ENCODE data around the gene GALNT15. TPM values are rescaled to one million over a fixed set of nuclear protein-coding genes. Genes with fewer than 3 reads are reported as not detected.

The GALNT15 gene
- total RNA-seq, 1 donor from 2014 or later, result not detected

- Histone ChIP-seq H3K4me2 (no peak overlapping the region), H3K27me3 (no peaks in the 10 kb centered on the region), H3K9me3 (ENCODE audit: low read depth) (no peaks in the 10 kb centered on the region), H3K9ac (no peak overlapping the region), H2AFZ (replicated peaks) (no peak overlapping the region), H3K4me3 (no peak overlapping the region), H3K79me2 (ENCODE audit: low read depth) (no peaks in the 10 kb centered on the region), H4K20me1 (ENCODE audit: low read depth) (no peaks in the 10 kb centered on the region), H3K4me1 (no peaks in the 10 kb centered on the region), H3K27ac (no peak overlapping the region), H3F3A (ENCODE audit: low read depth) (no peaks in the 10 kb centered on the region), H3K36me3 (no peaks in the 10 kb centered on the region)
- TF ChIP-seq EZH2phosphoT487 (IDR thresholded peaks at IDR 0.05), result no peak
- TF ChIP-seq EZH2 (IDR thresholded peaks at IDR 0.05), result no peak
- no peak for TF ChIP-seq CTCF (IDR thresholded peaks at IDR 0.05)
- Mint-ChIP-seq H3K9me3 (peaks cover 15% of the 10 kb centered on the region), H3K27me3 (ENCODE audit: insufficient read depth, low read depth) (peaks cover 10% of the 10 kb centered on the region), H3K27ac (no peak overlapping the region), H3K36me3 (no peaks in the 10 kb centered on the region), H3K4me1 (peaks cover 4% of the 10 kb centered on the region), H3K4me3 (no peak overlapping the region)
- DNase-seq (ENCODE audit: low spot score), result no peak
Measured at GRCh38 chr3:16142350-16143025, 32.0 kb upstream of the GALNT15 start.

- no peak overlapping the region for H3K9ac ChIP-seq
- Mint-ChIP-seq H3K4me3 (no peak overlapping the region), H3K36me3 (no peaks in the 10 kb centered on the region), H3K27ac (no peak overlapping the region), H3K9me3 (peaks cover 10% of the 10 kb centered on the region), H3K4me1 (peaks cover 6% of the 10 kb centered on the region), H3K27me3 (ENCODE audit: insufficient read depth, low read depth) (peaks cover 8% of the 10 kb centered on the region)
- TF ChIP-seq EZH2phosphoT487 (IDR thresholded peaks at IDR 0.05) (no peak), CTCF (IDR thresholded peaks at IDR 0.05) (no peak), EZH2 (IDR thresholded peaks at IDR 0.05) (no peak)
- H3K4me2 ChIP-seq, result no peak overlapping the region
- no peak overlapping the region for H3K4me3 ChIP-seq
- no peaks in the 10 kb centered on the region for H3K36me3 ChIP-seq
- H3K79me2 ChIP-seq (ENCODE audit: low read depth), result no peaks in the 10 kb centered on the region
- H3K27me3 ChIP-seq, result no peaks in the 10 kb centered on the region
- H3F3A ChIP-seq (ENCODE audit: low read depth), result no peaks in the 10 kb centered on the region
- H3K4me1 ChIP-seq, result no peaks in the 10 kb centered on the region
- H3K9me3 ChIP-seq (ENCODE audit: low read depth), result no peaks in the 10 kb centered on the region
- H4K20me1 ChIP-seq (ENCODE audit: low read depth), result no peaks in the 10 kb centered on the region
- H2AFZ ChIP-seq (replicated peaks), result no peak overlapping the region
- no peak overlapping the region for H3K27ac ChIP-seq
- no peak for DNase-seq (ENCODE audit: low spot score)
Measured at GRCh38 chr3:16143861-16144447, 30.5 kb upstream of the GALNT15 start.

GRCh38 chr3:16145176-16145575 lies 29.3 kb upstream of the GALNT15 start:
- no peak overlapping the region for H2AFZ ChIP-seq (replicated peaks)
- H3K27ac ChIP-seq, result no peak overlapping the region
- no peaks in the 10 kb centered on the region for H3K27me3 ChIP-seq
- DNase-seq (ENCODE audit: low spot score), result no peak
- no peaks in the 10 kb centered on the region for H3K79me2 ChIP-seq (ENCODE audit: low read depth)
- no peaks in the 10 kb centered on the region for H3K4me1 ChIP-seq
- no peaks in the 10 kb centered on the region for H3F3A ChIP-seq (ENCODE audit: low read depth)
- H3K4me3 ChIP-seq, result no peak overlapping the region
- H3K9ac ChIP-seq, result no peak overlapping the region
- H3K27ac Mint-ChIP-seq, result no peak overlapping the region
- TF ChIP-seq CTCF (IDR thresholded peaks at IDR 0.05) (no peak), EZH2phosphoT487 (IDR thresholded peaks at IDR 0.05) (no peak), EZH2 (IDR thresholded peaks at IDR 0.05) (no peak)
- H3K4me2 ChIP-seq, result no peak overlapping the region
- no peaks in the 10 kb centered on the region for H4K20me1 ChIP-seq (ENCODE audit: low read depth)
- H3K9me3 ChIP-seq (ENCODE audit: low read depth), result no peaks in the 10 kb centered on the region
- no peak overlapping the region for H3K4me3 Mint-ChIP-seq
- H3K4me1 Mint-ChIP-seq, result peaks cover 6% of the 10 kb centered on the region
- peaks cover 14% of the 10 kb centered on the region for H3K9me3 Mint-ChIP-seq
- peaks cover 5% of the 10 kb centered on the region for H3K27me3 Mint-ChIP-seq (ENCODE audit: insufficient read depth, low read depth)
- H3K36me3 ChIP-seq, result no peaks in the 10 kb centered on the region
- H3K36me3 Mint-ChIP-seq, result no peaks in the 10 kb centered on the region
